Activated CD4-positive, alpha-beta T cell treated with anti-CD3 and anti-CD28 coated beads, Interleukin-2, amount 10 ng/mL, durations not matched to agents 7 days and 5 days (primary cell): ENCODE data around the gene VPS35L. TPM values are rescaled to one million over a fixed set of nuclear protein-coding genes. Genes with fewer than 3 reads are reported as not detected.

Source experiments
- CTCF ChIA-PET: fragments of 350-600 bp; sonication (Branson Sonifier 250); formaldehyde crosslinking; loops from one replicate; lab custom pipeline; 2021; ENCODE audit warnings: antibody characterized with exemption; lab: Charles Lee
- POLR2A ChIA-PET: fragments of 350-600 bp; sonication (Branson Sonifier 250); formaldehyde crosslinking; loops from one replicate; lab custom pipeline; 2021; ENCODE audit warnings: antibody characterized with exemption; lab: Charles Lee
- DNase-seq: peaks from one replicate; pipeline ENCODE4 v3.0.0-alpha.2; 2020
- H3K27ac Mint-ChIP-seq: one replicate; pipeline ENCODE4 v1.8.0; 2021; ENCODE audit warnings: mild to moderate bottlenecking, moderate library complexity, mixed read lengths
- H3K27me3 Mint-ChIP-seq: one replicate; pipeline ENCODE4 v1.8.0; 2021; ENCODE audit warnings: mixed read lengths
- H3K36me3 Mint-ChIP-seq: one replicate; pipeline ENCODE4 v1.8.0; 2021; ENCODE audit warnings: low read depth, mixed read lengths
- H3K4me1 Mint-ChIP-seq: one replicate; pipeline ENCODE4 v1.8.0; 2021; ENCODE audit warnings: mixed read lengths
- H3K4me3 Mint-ChIP-seq: one replicate; pipeline ENCODE4 v1.8.0; 2021; ENCODE audit warnings: mild to moderate bottlenecking, moderate library complexity, mixed read lengths
- H3K9me3 Mint-ChIP-seq: one replicate; pipeline ENCODE4 v1.8.0; 2021; ENCODE audit warnings: mixed read lengths
- total RNA-seq, 2 experiments: library from RNA; stranded (reverse); gene quantifications; one replicate each; pipeline ENCODE4 v1.2.3, GENCODE V29; 2021

VPS35L gene
- total RNA-seq, 2 experiments from 2014 or later: 59.3 to 59.6 TPM

GRCh38 chr16:19696328-19696727 lies 140.8 kb downstream of the VPS35L start:
- H3K27ac Mint-ChIP-seq: peak overlapping the region; percentile 76
- CTCF ChIA-PET: interaction anchor here (0.5 to 1.6 kb wide), 6 partner anchors 9 to 628 kb away, joined by 3 to 5 read pairs (median 4); no protein-coding TSS in a partner anchor
- peaks cover 51% of the 10 kb centered on the region for H3K36me3 Mint-ChIP-seq

GRCh38 chr16:19696961-19697360 lies 141.5 kb downstream of the VPS35L start:
- no peaks in the 10 kb centered on the region for H3K9me3 Mint-ChIP-seq
- peaks cover 39% of the 10 kb centered on the region for H3K4me1 Mint-ChIP-seq
- CTCF ChIA-PET: interaction anchor here (1.0 to 1.4 kb wide), 4 partner anchors 8 to 72 kb away, joined by 3 to 5 read pairs (median 4); no protein-coding TSS in a partner anchor
- no peak for DNase-seq
- H3K27me3 Mint-ChIP-seq: no peaks in the 10 kb centered on the region
- no peak overlapping the region for H3K4me3 Mint-ChIP-seq
- H3K36me3 Mint-ChIP-seq: peaks cover 53% of the 10 kb centered on the region
- POLR2A ChIA-PET: interaction anchor here (0.6 kb wide), 1 partner anchor 8 kb away, joined by 3 read pairs; no protein-coding TSS in a partner anchor
- H3K27ac Mint-ChIP-seq: peak overlapping the region; percentile 76

More at GRCh38 chr16:19696328-19696727, 140.8 kb downstream of the VPS35L start:
- H3K9me3 Mint-ChIP-seq: no peaks in the 10 kb centered on the region
- DNase-seq: peak; percentile 61
- peaks cover 42% of the 10 kb centered on the region for H3K4me1 Mint-ChIP-seq
- POLR2A ChIA-PET: interaction anchor here (0.6 kb wide), 1 partner anchor 9 kb away, joined by 3 read pairs; no protein-coding TSS in a partner anchor
- H3K4me3 Mint-ChIP-seq: peak overlapping the region; percentile 3
- no peaks in the 10 kb centered on the region for H3K27me3 Mint-ChIP-seq

- H3K4me1 Mint-ChIP-seq: peaks cover 39% of the 10 kb centered on the region
- H3K36me3 Mint-ChIP-seq: peaks cover 55% of the 10 kb centered on the region
- CTCF ChIA-PET: interaction anchor here (1.3 kb wide), 1 partner anchor 71 kb away, joined by 3 read pairs; no protein-coding TSS in a partner anchor
- H3K27me3 Mint-ChIP-seq: no peaks in the 10 kb centered on the region
- no peak for DNase-seq
- peak overlapping the region; percentile 76 for H3K27ac Mint-ChIP-seq
- POLR2A ChIA-PET: no interaction called here
- H3K9me3 Mint-ChIP-seq: no peaks in the 10 kb centered on the region
- H3K4me3 Mint-ChIP-seq: no peak overlapping the region
Measured at GRCh38 chr16:19697756-19698318, 142.3 kb downstream of the VPS35L start.

- no peak overlapping the region for H3K4me3 Mint-ChIP-seq
Measured at GRCh38 chr16:19698480-19699465, 143.3 kb downstream of the VPS35L start.

GRCh38 chr16:19699472-19699871 lies 144.0 kb downstream of the VPS35L start:
- Mint-ChIP-seq H3K9me3 (no peaks in the 10 kb centered on the region), H3K4me1 (peaks cover 39% of the 10 kb centered on the region), H3K4me3 (no peak overlapping the region), H3K27ac (no peak overlapping the region), H3K36me3 (peaks cover 64% of the 10 kb centered on the region), H3K27me3 (no peaks in the 10 kb centered on the region)
- ChIA-PET CTCF (interaction anchor here (1.1 to 1.4 kb wide), 2 partner anchors 11 kb away, joined by 3 read pairs; no protein-coding TSS in a partner anchor), POLR2A (no interaction called here)
- no peak for DNase-seq

More at GRCh38 chr16:19698480-19699465, 143.3 kb downstream of the VPS35L start:
- Mint-ChIP-seq H3K4me1 (peaks cover 39% of the 10 kb centered on the region), H3K27ac (peak overlapping the region; percentile 39), H3K27me3 (no peaks in the 10 kb centered on the region), H3K36me3 (peaks cover 61% of the 10 kb centered on the region), H3K9me3 (no peaks in the 10 kb centered on the region)
- ChIA-PET CTCF (interaction anchor here (1.1 to 1.4 kb wide), 2 partner anchors 10 to 12 kb away, joined by 3 read pairs; no protein-coding TSS in a partner anchor), POLR2A (no interaction called here)
- no peak for DNase-seq

- Mint-ChIP-seq H3K4me1 (peaks cover 35% of the 10 kb centered on the region), H3K27ac (peak overlapping the region; percentile 11), H3K27me3 (no peaks in the 10 kb centered on the region), H3K9me3 (no peaks in the 10 kb centered on the region), H3K4me3 (no peak overlapping the region), H3K36me3 (peaks cover 66% of the 10 kb centered on the region)
- DNase-seq: no peak
- CTCF ChIA-PET: interaction anchor here (1.3 to 1.4 kb wide), 2 partner anchors 10 to 207 kb away, joined by 3 read pairs; no protein-coding TSS in a partner anchor
- POLR2A ChIA-PET: interaction anchor here (0.6 kb wide), 1 partner anchor 588 kb away, joined by 4 read pairs; no protein-coding TSS in a partner anchor
Measured at GRCh38 chr16:19700319-19700781, 144.8 kb downstream of the VPS35L start.

GRCh38 chr16:19701091-19701490 lies 145.6 kb downstream of the VPS35L start:
- H3K9me3 Mint-ChIP-seq: no peaks in the 10 kb centered on the region
- no peak overlapping the region for H3K4me3 Mint-ChIP-seq
- DNase-seq: no peak
- H3K27me3 Mint-ChIP-seq: no peaks in the 10 kb centered on the region
- CTCF ChIA-PET: interaction anchor here (1.3 kb wide), 1 partner anchor 206 kb away, joined by 3 read pairs; no protein-coding TSS in a partner anchor
- peaks cover 30% of the 10 kb centered on the region for H3K4me1 Mint-ChIP-seq
- peaks cover 70% of the 10 kb centered on the region for H3K36me3 Mint-ChIP-seq
- POLR2A ChIA-PET: interaction anchor here (0.6 kb wide), 1 partner anchor 589 kb away, joined by 4 read pairs; no protein-coding TSS in a partner anchor
- no peak overlapping the region for H3K27ac Mint-ChIP-seq

GRCh38 chr16:19703172-19703889 lies 147.8 kb downstream of the VPS35L start:
- Mint-ChIP-seq H3K36me3 (peaks cover 64% of the 10 kb centered on the region), H3K4me1 (peaks cover 8% of the 10 kb centered on the region)

GRCh38 chr16:19704321-19705145 lies 149.0 kb downstream of the VPS35L start:
- DNase-seq: no peak
- ChIA-PET CTCF (interaction anchor here (1.3 to 1.6 kb wide), 4 partner anchors 8 to 23 kb away, joined by 3 to 6 read pairs (median 4); no protein-coding TSS in a partner anchor), POLR2A (no interaction called here)
- Mint-ChIP-seq H3K9me3 (no peaks in the 10 kb centered on the region), H3K27ac (peak overlapping the region; percentile 2), H3K27me3 (no peaks in the 10 kb centered on the region), H3K36me3 (peaks cover 58% of the 10 kb centered on the region), H3K4me3 (no peak overlapping the region), H3K4me1 (peaks cover 2% of the 10 kb centered on the region)

More at GRCh38 chr16:19703172-19703889, 147.8 kb downstream of the VPS35L start:
- POLR2A ChIA-PET: no interaction called here
- Mint-ChIP-seq H3K27me3 (no peaks in the 10 kb centered on the region), H3K27ac (peak overlapping the region; percentile 13), H3K4me3 (no peak overlapping the region), H3K9me3 (no peaks in the 10 kb centered on the region)
- CTCF ChIA-PET: interaction anchor here (0.6 to 1.3 kb wide), 4 partner anchors 10 to 34 kb away, joined by 3 to 5 read pairs (median 4); no protein-coding TSS in a partner anchor
- no peak for DNase-seq

- Mint-ChIP-seq H3K27ac (no peak overlapping the region), H3K27me3 (no peaks in the 10 kb centered on the region)
- CTCF ChIA-PET: interaction anchor here (1.3 to 1.6 kb wide), 3 partner anchors 9 to 23 kb away, joined by 4 to 6 read pairs (median 5); no protein-coding TSS in a partner anchor
Measured at GRCh38 chr16:19705146-19705501, 149.6 kb downstream of the VPS35L start.

GRCh38 chr16:19705843-19706242 lies 150.3 kb downstream of the VPS35L start:
- DNase-seq: no peak
- peaks cover 2% of the 10 kb centered on the region for H3K4me1 Mint-ChIP-seq
- POLR2A ChIA-PET: interaction anchor here (0.6 kb wide), 1 partner anchor 9 kb away, joined by 3 read pairs; no protein-coding TSS in a partner anchor
- H3K9me3 Mint-ChIP-seq: no peaks in the 10 kb centered on the region
- CTCF ChIA-PET: interaction anchor here (0.8 to 1.6 kb wide), 4 partner anchors 9 to 24 kb away, joined by 4 to 6 read pairs (median 4); no protein-coding TSS in a partner anchor
- H3K27ac Mint-ChIP-seq: no peak overlapping the region
- peaks cover 55% of the 10 kb centered on the region for H3K36me3 Mint-ChIP-seq
- H3K27me3 Mint-ChIP-seq: no peaks in the 10 kb centered on the region
- no peak overlapping the region for H3K4me3 Mint-ChIP-seq

More at GRCh38 chr16:19705146-19705501, 149.6 kb downstream of the VPS35L start:
- Mint-ChIP-seq H3K4me1 (peaks cover 2% of the 10 kb centered on the region), H3K9me3 (no peaks in the 10 kb centered on the region), H3K4me3 (no peak overlapping the region), H3K36me3 (peaks cover 62% of the 10 kb centered on the region)
- DNase-seq: no peak
- POLR2A ChIA-PET: interaction anchor here (0.6 kb wide), 1 partner anchor 9 kb away, joined by 3 read pairs; no protein-coding TSS in a partner anchor
